Activated naive CD8-positive, alpha-beta T cell treated with anti-CD3 and anti-CD28 coated beads for 36 hours (primary cell): Measurements from ENCODE around the gene FBXO5. TPM values are rescaled to one million over a fixed set of nuclear protein-coding genes. Genes with fewer than 3 reads are reported as not detected.
"Not testable (repeated sequence)": the region's sequence is repeated elsewhere in the genome, so short reads cannot be mapped to it uniquely, and the experiment has no call there.

Experiments
- DNase-seq: peaks from one replicate; pipeline ENCODE4 v3.0.0; 2021
- H3K27ac Mint-ChIP-seq: one replicate; pipeline ENCODE4 v1.8.0; 2022; ENCODE audit warnings: mild to moderate bottlenecking, moderate library complexity, mixed read lengths
- H3K27me3 Mint-ChIP-seq: one replicate; pipeline ENCODE4 v1.8.0; 2022; ENCODE audit warnings: mild to moderate bottlenecking, mixed read lengths
- H3K36me3 Mint-ChIP-seq: one replicate; pipeline ENCODE4 v1.8.0; 2021; ENCODE audit warnings: mild to moderate bottlenecking, mixed read lengths
- H3K4me1 Mint-ChIP-seq: one replicate; pipeline ENCODE4 v1.8.0; 2021; ENCODE audit warnings: mixed read lengths
- H3K4me3 Mint-ChIP-seq: one replicate; pipeline ENCODE4 v1.8.0; 2022; ENCODE audit warnings: mild to moderate bottlenecking, moderate library complexity, mixed read lengths
- H3K9me3 Mint-ChIP-seq: one replicate; pipeline ENCODE4 v1.8.0; 2022; ENCODE audit warnings: mixed read lengths
- total RNA-seq, 2 experiments: library from RNA; stranded (reverse); gene quantifications; one replicate each; pipeline ENCODE4 v1.2.3, GENCODE V29; 2021

Gene FBXO5
- total RNA-seq, 2 experiments from 2014 or later: 51.4 to 52.6 TPM

DNA sequence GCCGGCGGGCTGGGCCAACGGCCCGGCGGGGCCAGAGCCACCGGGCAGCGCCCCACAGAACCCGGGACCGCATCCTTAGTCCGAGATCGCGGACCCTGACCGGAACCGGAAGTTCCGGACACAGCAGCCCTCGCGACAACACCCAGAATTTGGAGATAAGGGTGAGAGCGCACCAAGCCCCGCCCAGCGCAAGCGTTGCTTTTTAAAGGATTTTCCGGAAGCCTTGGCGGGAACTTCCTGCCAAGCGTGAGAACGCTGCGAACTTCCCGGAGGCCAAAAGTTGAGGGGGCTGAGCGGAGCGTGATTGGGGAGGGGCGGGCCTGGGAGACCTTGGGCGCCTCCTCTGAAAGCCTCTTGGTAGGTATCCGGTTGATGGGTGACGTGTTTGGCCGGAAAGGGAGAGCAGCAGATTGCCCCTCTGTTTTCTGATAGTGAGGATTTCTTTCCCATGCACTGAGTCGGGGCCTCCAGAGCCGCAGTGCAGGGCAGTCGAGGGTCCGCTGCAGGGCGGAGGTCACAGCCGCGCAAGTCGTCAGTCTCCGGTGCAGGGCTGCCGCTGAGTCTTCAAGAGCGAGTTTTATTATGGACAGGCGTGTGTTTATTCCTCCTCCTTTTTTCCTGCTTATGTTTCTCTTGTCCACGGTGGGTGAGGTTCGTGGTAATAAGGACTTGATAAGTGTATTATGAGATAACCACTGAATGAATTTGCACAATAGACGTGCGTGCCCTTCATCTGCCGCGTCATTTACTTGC lies 19.9 kb upstream of the FBXO5 start, which contains the start of gene MTRF1L:
Gene MTRF1L, minus strand, starts transcription at position 97 of the 753 bp plus-strand sequence. Its CDS starts 24 bp downstream, at position 73.
- peaks cover 6% of the 10 kb centered on the region for H3K9me3 Mint-ChIP-seq
- H3K4me1 Mint-ChIP-seq: peaks cover 27% of the 10 kb centered on the region
- H3K36me3 Mint-ChIP-seq: peaks cover 25% of the 10 kb centered on the region
- peak; percentile 90 for DNase-seq
- peak within 1 kb of the TSS; percentile 98 for H3K4me3 Mint-ChIP-seq
- no peaks in the 10 kb centered on the region for H3K27me3 Mint-ChIP-seq
- peak within 1 kb of the TSS; percentile 98 for H3K27ac Mint-ChIP-seq

DNA sequence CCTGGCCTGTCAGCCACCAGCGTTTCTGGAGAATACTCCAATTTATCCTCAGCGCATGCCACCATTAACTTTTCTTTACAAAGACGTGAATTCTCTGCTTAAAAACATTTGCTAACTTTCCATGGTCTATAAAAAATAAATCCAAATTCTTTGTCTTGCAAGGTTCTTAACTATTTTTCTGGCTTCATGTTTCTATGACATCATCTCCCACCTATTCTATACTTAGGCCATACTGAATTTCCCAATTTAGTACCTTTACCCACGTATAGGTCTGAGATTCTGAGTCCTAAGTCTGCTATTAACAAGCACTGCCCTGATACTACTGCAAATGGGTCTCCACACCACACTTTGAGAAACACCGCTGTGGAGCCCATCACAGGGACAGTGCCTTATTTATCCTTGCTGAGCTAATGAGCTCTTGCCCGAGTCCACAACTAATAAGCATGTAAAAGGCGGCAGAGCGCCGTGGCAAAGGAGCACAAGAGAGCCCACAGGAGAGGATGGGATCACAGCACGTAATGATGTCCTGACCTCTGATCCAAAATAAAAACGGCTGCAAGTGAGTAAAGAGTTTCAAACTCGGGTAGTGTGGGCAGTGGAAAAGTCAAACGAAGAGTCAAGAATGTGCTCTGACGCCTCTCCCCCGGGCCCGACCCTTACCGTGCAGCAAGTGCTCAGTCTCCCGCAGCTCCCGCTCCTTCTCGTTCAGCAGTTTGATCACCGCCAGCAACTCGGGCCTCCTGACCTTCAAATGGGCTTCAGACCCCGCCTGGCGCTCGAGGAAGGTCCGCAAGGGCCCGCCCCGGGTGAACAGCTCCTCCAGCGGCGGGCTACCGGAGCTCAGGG lies 19.1 kb upstream of the FBXO5 start:
- H3K36me3 Mint-ChIP-seq: peaks cover 31% of the 10 kb centered on the region
- H3K4me3 Mint-ChIP-seq: peak overlapping the region; percentile 98
- H3K4me1 Mint-ChIP-seq: peaks cover 33% of the 10 kb centered on the region
- no peaks in the 10 kb centered on the region for H3K27me3 Mint-ChIP-seq
- peaks cover 6% of the 10 kb centered on the region for H3K9me3 Mint-ChIP-seq
- no peak for DNase-seq
- peak overlapping the region; percentile 93 for H3K27ac Mint-ChIP-seq

GRCh38 chr6:153000790-153001189 lies 17.9 kb upstream of the FBXO5 start:
- Mint-ChIP-seq H3K4me1 (peaks cover 43% of the 10 kb centered on the region), H3K27ac (peak overlapping the region; percentile 52), H3K36me3 (peaks cover 38% of the 10 kb centered on the region), H3K4me3 (peak overlapping the region; percentile 98)
- not testable (repeated sequence) for DNase-seq, H3K27me3 Mint-ChIP-seq, H3K9me3 Mint-ChIP-seq

DNA sequence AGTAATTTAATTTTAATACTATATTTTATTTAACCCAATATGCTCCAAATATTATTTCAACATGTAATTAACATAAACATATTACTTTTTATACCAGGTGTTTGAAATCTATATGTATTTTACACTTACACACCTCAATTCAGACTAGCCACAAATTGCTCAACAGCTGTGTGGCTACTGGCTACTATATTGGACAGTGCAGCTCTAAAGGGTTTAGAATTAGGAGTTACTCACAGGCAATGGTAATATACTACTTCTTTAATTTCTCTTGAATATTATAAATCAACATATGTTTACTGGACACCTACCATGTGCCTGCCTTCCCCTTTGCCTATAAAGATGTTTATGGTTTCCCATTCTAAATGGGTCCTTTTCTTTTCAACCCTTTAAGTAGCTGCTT lies 17.4 kb upstream of the FBXO5 start:
- peak overlapping the region; percentile 45 for H3K4me3 Mint-ChIP-seq
- H3K27ac Mint-ChIP-seq: peak overlapping the region; percentile 52
- peaks cover 48% of the 10 kb centered on the region for H3K4me1 Mint-ChIP-seq

DNA sequence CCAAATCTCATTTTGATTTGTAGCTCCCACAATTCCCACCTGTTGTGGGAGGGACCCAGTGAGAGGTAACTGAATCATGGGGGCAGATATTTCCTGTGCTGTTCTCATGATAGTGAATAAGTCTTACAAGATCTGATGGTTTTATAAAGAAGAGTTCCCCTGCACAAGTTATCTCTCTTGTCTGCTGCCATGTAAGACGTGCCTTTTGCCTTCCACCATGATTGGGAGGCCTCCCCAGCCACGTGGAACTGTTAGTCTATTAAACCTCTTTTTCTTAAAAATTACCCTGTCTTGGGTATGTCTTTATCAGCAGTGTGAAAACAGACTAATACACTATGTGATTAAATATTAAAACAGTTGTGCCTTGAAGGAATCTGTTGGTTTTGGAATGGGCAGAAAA lies 16.7 kb upstream of the FBXO5 start:
- peaks cover 38% of the 10 kb centered on the region for H3K36me3 Mint-ChIP-seq
- not testable (repeated sequence) for H3K27ac Mint-ChIP-seq, DNase-seq, H3K27me3 Mint-ChIP-seq, H3K9me3 Mint-ChIP-seq
- H3K4me1 Mint-ChIP-seq: peaks cover 49% of the 10 kb centered on the region
- H3K4me3 Mint-ChIP-seq: peak overlapping the region; percentile 26

More for the DNA sequence above, 17.4 kb upstream of the FBXO5 start:
- H3K27me3 Mint-ChIP-seq: no peaks in the 10 kb centered on the region
- H3K36me3 Mint-ChIP-seq: peaks cover 38% of the 10 kb centered on the region
- H3K9me3 Mint-ChIP-seq: peaks cover 6% of the 10 kb centered on the region
- no peak for DNase-seq

GRCh38 chr6:152993847-152994246 lies 11.0 kb upstream of the FBXO5 start:
- H3K4me1 Mint-ChIP-seq: peaks cover 35% of the 10 kb centered on the region
- peak overlapping the region; percentile 66 for H3K27ac Mint-ChIP-seq
- no peak for DNase-seq
- H3K36me3 Mint-ChIP-seq: peaks cover 41% of the 10 kb centered on the region
- no peaks in the 10 kb centered on the region for H3K9me3 Mint-ChIP-seq
- H3K27me3 Mint-ChIP-seq: no peaks in the 10 kb centered on the region
- no peak overlapping the region for H3K4me3 Mint-ChIP-seq

DNA sequence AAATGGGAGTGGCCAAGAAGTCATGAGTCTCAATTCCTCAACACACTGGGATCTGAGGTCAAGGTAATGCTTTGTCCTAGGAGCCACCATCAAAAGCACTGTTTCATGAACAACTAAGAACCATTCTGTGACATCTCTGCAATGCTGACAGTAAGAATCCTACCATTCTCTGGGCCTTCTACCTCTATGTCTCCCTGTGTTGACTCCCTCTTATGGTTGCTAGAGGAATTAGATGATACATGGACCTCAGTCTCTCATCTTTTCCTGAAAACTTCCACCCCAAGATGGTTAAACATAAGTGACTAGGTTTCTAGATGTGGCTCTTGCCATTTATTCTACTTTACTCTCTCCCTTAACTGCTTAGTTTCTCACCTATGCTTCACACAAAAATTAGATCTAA lies 10.6 kb upstream of the FBXO5 start:
- no peak for DNase-seq
- Mint-ChIP-seq H3K4me1 (peaks cover 35% of the 10 kb centered on the region), H3K36me3 (peaks cover 41% of the 10 kb centered on the region), H3K4me3 (no peak overlapping the region), H3K27ac (peak overlapping the region; percentile 66), H3K9me3 (no peaks in the 10 kb centered on the region), H3K27me3 (no peaks in the 10 kb centered on the region)

- Mint-ChIP-seq H3K4me3 (no peak overlapping the region), H3K27me3 (peaks cover 4% of the 10 kb centered on the region), H3K27ac (peak overlapping the region; percentile 18), H3K36me3 (peaks cover 35% of the 10 kb centered on the region), H3K9me3 (no peaks in the 10 kb centered on the region), H3K4me1 (peaks cover 11% of the 10 kb centered on the region)
- DNase-seq: no peak
Observed at GRCh38 chr6:152986978-152987377, 4.1 kb upstream of the FBXO5 start.

- Mint-ChIP-seq H3K4me1 (peaks cover 19% of the 10 kb centered on the region), H3K4me3 (peak overlapping the region; percentile 37), H3K36me3 (peaks cover 42% of the 10 kb centered on the region)
- H3K27me3 Mint-ChIP-seq, DNase-seq, H3K27ac Mint-ChIP-seq, H3K9me3 Mint-ChIP-seq: not testable (repeated sequence)
Observed at GRCh38 chr6:152985300-152985699, 2.5 kb upstream of the FBXO5 start.

- DNase-seq: no peak
- peaks cover 24% of the 10 kb centered on the region for H3K4me1 Mint-ChIP-seq
Observed at GRCh38 chr6:152984513-152984872, 1.7 kb upstream of the FBXO5 start.

DNA sequence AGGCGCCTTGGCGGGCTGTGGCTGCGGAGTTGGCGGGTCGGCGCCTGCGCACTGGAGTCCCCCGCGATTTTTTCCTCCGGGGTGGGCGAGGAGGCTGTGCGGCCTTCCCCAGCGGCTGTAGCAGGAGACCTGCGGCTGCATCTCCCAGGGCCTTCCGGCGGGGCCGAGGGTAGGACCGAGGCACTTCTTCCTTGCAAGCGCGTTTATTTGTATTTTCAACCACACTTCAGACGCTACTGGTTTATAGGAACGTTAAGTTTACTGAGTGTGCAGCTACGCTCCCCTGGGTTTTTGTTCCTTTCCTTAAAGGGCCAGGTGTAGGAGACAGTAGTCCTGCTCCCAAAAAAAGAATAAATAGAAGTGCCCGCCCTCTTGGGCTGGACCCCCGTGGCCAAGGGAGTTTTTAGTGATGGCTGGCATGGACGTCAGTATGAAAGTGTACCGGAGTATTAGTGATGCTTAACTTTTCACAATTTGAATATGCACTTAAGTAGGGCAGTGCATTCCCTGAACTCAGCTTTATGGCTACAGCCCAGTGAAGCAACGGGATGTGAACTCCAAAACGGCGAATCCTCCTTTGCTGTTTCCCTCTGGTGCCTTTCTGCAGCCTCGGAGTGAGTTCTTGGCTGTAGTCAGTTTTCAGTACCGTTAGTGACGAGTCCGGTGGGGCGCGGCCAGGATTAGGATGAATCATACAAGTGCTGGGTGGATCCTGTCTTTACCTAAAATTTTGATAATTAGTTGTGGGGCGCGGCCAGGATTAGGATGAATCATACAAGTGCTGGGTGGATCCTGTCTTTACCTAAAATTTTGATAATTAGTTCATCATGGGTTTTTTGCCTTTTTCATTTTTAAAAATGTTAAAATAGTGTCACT lies 1.0 kb upstream of the FBXO5 start:
- no peaks in the 10 kb centered on the region for H3K9me3 Mint-ChIP-seq
- peaks cover 27% of the 10 kb centered on the region for H3K4me1 Mint-ChIP-seq
- H3K27ac Mint-ChIP-seq: peak overlapping the region; percentile 99
- H3K36me3 Mint-ChIP-seq: peaks cover 48% of the 10 kb centered on the region
- H3K4me3 Mint-ChIP-seq: peak overlapping the region; percentile 94
- peaks cover 4% of the 10 kb centered on the region for H3K27me3 Mint-ChIP-seq
- DNase-seq: peak; percentile 96

More at GRCh38 chr6:152984513-152984872, 1.7 kb upstream of the FBXO5 start:
- no peaks in the 10 kb centered on the region for H3K9me3 Mint-ChIP-seq
- peak overlapping the region; percentile 94 for H3K4me3 Mint-ChIP-seq
- peaks cover 43% of the 10 kb centered on the region for H3K36me3 Mint-ChIP-seq
- peaks cover 4% of the 10 kb centered on the region for H3K27me3 Mint-ChIP-seq
- peak overlapping the region; percentile 99 for H3K27ac Mint-ChIP-seq

DNA sequence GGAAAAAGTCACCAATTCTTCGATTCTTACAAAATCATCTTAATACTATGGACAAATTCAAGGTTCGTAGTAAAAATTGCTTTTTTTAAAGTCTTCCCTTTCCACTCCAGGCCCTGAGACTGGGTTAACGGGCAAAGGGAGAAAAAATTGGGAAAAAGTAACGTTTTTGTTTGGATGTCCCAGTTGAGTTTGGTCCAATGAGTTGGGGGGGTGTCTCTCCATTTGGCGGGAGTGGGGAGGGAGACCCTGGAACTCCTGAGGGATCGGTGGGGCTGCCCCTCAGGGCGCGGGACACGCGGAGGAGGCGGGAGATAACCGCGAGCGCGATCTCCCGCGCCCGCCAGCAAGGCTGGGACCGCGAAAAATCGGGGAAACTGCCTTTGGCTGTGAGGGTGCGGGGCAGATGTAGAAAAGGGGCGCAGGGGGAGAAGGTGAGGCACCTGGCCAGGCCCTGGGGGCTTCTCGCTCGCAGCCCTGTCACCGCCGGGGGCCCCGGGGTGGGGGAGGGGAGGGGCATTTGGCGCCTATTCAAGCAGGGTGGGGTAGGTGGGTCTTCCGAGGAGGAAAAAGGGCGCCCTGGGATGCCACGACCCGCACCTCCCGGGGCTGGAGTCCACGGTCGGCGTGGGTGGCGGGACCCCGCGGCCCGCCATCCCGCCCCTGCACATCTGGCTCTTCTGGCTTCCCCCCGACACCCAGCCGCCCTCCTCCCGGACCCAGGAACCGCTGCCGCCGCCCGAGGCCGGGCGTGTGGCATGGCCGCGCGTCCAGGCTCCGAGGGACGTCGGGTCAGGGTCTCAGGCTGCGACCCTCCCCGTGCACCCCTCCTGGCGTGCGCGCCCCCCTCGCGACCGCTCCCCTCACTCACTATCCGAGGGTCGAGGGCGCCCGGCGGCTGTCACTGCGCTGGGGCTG lies 595 bp downstream of the FBXO5 start:
- Mint-ChIP-seq H3K36me3 (peaks cover 55% of the 10 kb centered on the region), H3K27ac (peak overlapping the region; percentile 99), H3K4me3 (peak overlapping the region; percentile 94), H3K9me3 (no peaks in the 10 kb centered on the region), H3K4me1 (peaks cover 29% of the 10 kb centered on the region), H3K27me3 (peaks cover 4% of the 10 kb centered on the region)
- DNase-seq: peak; percentile 29

DNA sequence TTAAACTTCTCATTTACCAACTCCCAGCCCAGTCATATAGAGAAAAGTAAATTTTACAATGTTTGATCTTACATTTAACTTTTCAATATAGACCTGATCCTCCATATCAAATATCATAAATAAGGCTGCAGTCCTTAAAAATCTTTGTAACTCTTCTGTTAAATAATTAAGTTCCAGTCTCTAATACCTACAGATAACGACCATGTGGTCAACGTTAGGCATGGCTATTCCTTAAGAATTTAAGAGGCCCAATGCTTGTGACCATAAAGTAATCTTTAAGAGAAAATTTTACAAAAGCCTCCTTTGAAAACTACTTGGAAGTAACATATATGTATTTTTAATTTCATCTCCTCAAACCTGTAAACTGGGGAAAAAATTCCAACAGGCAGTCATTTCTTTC lies 1.6 kb downstream of the FBXO5 start:
- no peaks in the 10 kb centered on the region for H3K9me3 Mint-ChIP-seq
- DNase-seq: no peak
- H3K27me3 Mint-ChIP-seq: peaks cover 4% of the 10 kb centered on the region
- peaks cover 56% of the 10 kb centered on the region for H3K36me3 Mint-ChIP-seq
- H3K27ac Mint-ChIP-seq: no peak overlapping the region
- H3K4me3 Mint-ChIP-seq: peak overlapping the region; percentile 88
- H3K4me1 Mint-ChIP-seq: peaks cover 34% of the 10 kb centered on the region

GRCh38 chr6:152980656-152981055 lies 2.2 kb downstream of the FBXO5 start:
- H3K4me1 Mint-ChIP-seq: peaks cover 38% of the 10 kb centered on the region
- H3K27ac Mint-ChIP-seq: no peak overlapping the region
- H3K27me3 Mint-ChIP-seq: peaks cover 4% of the 10 kb centered on the region
- peaks cover 58% of the 10 kb centered on the region for H3K36me3 Mint-ChIP-seq
- no peak for DNase-seq
- peak overlapping the region; percentile 88 for H3K4me3 Mint-ChIP-seq
- H3K9me3 Mint-ChIP-seq: no peaks in the 10 kb centered on the region
